Measurements from ENCODE around the gene OR1D2.
A peak's percentile ranks its signal among the peaks of the same experiment; 100 is the strongest.

Gene OR1D2

DNA sequence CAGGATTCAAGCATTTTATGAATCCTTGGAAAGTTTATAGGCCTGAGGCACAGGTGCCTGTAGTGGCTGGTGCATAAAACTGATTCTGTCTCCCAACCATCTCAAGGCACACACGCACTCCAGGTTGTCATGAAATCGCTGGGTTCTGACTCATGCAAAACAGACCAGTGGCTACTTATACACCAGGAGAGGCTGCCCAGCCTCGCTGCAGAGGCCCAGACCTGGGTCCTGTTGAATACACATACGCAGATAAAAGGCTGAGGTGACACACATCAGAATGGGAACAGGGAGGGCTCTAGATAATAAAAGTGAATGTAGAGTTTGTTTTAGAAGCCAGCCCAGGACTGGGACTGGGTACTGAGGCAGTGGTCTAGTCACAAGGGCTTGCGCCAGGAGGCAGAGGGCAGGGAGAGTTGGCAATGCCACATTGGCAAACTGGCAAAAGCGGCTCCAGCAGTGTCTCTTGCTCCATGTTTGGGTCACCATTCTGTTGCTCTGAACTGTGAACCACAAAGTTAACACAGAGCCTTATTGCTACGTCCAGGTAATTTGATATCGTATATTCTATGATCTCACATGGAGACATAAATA, 54.4 kb downstream of the OR1D2 start:
- TF ChIP-seq, protein P1, sequence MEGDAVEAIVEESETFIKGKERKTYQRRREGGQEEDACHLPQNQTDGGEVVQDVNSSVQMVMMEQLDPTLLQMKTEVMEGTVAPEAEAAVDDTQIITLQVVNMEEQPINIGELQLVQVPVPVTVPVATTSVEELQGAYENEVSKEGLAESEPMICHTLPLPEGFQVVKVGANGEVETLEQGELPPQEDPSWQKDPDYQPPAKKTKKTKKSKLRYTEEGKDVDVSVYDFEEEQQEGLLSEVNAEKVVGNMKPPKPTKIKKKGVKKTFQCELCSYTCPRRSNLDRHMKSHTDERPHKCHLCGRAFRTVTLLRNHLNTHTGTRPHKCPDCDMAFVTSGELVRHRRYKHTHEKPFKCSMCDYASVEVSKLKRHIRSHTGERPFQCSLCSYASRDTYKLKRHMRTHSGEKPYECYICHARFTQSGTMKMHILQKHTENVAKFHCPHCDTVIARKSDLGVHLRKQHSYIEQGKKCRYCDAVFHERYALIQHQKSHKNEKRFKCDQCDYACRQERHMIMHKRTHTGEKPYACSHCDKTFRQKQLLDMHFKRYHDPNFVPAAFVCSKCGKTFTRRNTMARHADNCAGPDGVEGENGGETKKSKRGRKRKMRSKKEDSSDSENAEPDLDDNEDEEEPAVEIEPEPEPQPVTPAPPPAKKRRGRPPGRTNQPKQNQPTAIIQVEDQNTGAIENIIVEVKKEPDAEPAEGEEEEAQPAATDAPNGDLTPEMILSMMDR (conservative IDR thresholded peaks at IDR 0.05; ENCODE audit: low read depth, low read length), result no peak
- no peak overlapping the region for H3K27ac ChIP-seq
- no peaks in the 10 kb centered on the region for H3K79me2 ChIP-seq (ENCODE audit: insufficient read depth, low read depth)
- no peaks in the 10 kb centered on the region for H3K4me1 ChIP-seq (ENCODE audit: low read depth, poor library complexity, severe bottlenecking)
- no peak overlapping the region for H3K4me3 ChIP-seq (IDR thresholded peaks at IDR 0.05; ENCODE audit: insufficient read depth, low read depth, low read length)
- H2AFZ ChIP-seq (ENCODE audit: low read depth), result no peak overlapping the region
- H3K9ac ChIP-seq, result no peak overlapping the region
- H4K20me1 ChIP-seq (ENCODE audit: insufficient read depth), result no peaks in the 10 kb centered on the region
- H3K36me3 ChIP-seq (ENCODE audit: insufficient read depth), result no peaks in the 10 kb centered on the region
- H3K27me3 ChIP-seq (ENCODE audit: insufficient read depth, low read depth), result no peaks in the 10 kb centered on the region
- no peak overlapping the region; the same call in 1 of the 2 replicates for H3K4me2 ChIP-seq

DNA sequence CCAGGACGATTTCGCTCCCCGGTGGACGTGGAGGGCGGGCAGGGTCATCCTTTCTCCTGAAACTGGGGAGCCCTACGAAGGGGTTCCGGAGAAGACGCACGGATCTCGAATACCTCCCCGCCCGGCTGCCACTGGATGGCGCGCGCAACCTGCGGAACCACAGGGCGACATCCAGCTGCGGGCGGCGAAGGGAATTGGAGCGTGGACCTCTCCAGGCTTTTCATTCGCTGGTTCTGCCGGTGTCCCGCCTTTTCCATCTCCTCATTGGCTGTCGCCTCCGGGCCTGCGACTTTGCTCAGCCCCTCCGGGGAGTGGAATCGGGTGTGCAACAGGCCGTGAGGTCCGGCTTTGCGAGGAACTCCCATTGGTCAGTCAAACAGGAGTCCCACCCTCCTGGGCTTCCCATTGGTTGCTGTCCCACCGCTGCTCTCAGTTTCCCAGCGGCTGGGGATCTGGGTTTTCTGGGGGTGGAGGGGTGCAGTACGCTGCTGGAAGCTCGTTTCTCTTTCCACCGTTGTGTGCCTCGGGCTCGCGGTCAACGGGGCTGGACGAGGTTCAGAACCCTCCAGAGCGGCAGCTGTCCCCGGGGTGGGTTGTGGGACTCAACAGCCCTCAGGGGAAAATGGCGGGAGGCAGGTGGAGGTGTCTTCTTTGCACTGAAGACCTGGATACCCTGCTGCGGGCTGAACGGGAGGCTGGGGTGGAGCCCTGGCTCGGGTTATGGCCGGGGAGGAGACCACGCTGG, 55.3 kb downstream of the OR1D2 start:
- TF ChIP-seq, protein P1 (conservative IDR thresholded peaks at IDR 0.05; ENCODE audit: low read depth, low read length), result peak; percentile 47
- Histone ChIP-seq H2AFZ (ENCODE audit: low read depth) (peak overlapping the region; percentile 85), H3K4me1 (ENCODE audit: low read depth, poor library complexity, severe bottlenecking) (no peaks in the 10 kb centered on the region), H3K27ac (no peak overlapping the region), H3K4me2 (peak overlapping the region; percentile 33; the same call in 1 of the 2 replicates), H3K36me3 (ENCODE audit: insufficient read depth) (no peaks in the 10 kb centered on the region), H3K9ac (no peak overlapping the region), H3K4me3 (IDR thresholded peaks at IDR 0.05; ENCODE audit: insufficient read depth, low read depth, low read length) (no peak overlapping the region), H3K27me3 (ENCODE audit: insufficient read depth, low read depth) (no peaks in the 10 kb centered on the region), H3K79me2 (ENCODE audit: insufficient read depth, low read depth) (no peaks in the 10 kb centered on the region), H4K20me1 (ENCODE audit: insufficient read depth) (no peaks in the 10 kb centered on the region)

DNA sequence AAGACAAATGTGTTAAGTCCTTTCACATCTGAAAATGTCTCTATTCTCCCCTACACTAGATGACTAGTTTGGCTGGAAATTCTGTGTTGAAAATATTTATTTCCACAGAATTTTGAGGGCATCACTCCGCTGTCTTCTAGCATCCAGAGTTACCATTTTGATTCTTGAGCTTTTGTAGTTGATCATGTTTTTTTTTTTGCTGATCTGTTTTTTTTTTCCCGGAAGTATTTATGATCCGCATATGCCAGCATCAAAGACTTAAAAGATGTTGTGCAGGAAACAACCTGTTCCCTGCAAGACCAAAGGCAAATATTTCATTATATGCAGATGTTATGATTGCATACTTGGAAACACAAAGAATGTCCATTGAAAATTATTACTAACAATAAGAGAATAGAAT, 57.5 kb downstream of the OR1D2 start:
- H3K27me3 ChIP-seq (ENCODE audit: insufficient read depth, low read depth), result no peaks in the 10 kb centered on the region
- no peaks in the 10 kb centered on the region for H3K79me2 ChIP-seq (ENCODE audit: insufficient read depth, low read depth)
- no peaks in the 10 kb centered on the region for H3K36me3 ChIP-seq (ENCODE audit: insufficient read depth)
- no peaks in the 10 kb centered on the region for H3K4me1 ChIP-seq (ENCODE audit: low read depth, poor library complexity, severe bottlenecking)
- no peak overlapping the region for H3K9ac ChIP-seq
- no peaks in the 10 kb centered on the region for H4K20me1 ChIP-seq (ENCODE audit: insufficient read depth)
- H3K4me3 ChIP-seq (IDR thresholded peaks at IDR 0.05; ENCODE audit: insufficient read depth, low read depth, low read length), result no peak overlapping the region
- H3K27ac ChIP-seq, result no peak overlapping the region
- no peak overlapping the region for H3K4me2 ChIP-seq
- TF ChIP-seq, protein P1 (conservative IDR thresholded peaks at IDR 0.05; ENCODE audit: low read depth, low read length), result no peak
- H2AFZ ChIP-seq (ENCODE audit: low read depth), result no peak overlapping the region

DNA sequence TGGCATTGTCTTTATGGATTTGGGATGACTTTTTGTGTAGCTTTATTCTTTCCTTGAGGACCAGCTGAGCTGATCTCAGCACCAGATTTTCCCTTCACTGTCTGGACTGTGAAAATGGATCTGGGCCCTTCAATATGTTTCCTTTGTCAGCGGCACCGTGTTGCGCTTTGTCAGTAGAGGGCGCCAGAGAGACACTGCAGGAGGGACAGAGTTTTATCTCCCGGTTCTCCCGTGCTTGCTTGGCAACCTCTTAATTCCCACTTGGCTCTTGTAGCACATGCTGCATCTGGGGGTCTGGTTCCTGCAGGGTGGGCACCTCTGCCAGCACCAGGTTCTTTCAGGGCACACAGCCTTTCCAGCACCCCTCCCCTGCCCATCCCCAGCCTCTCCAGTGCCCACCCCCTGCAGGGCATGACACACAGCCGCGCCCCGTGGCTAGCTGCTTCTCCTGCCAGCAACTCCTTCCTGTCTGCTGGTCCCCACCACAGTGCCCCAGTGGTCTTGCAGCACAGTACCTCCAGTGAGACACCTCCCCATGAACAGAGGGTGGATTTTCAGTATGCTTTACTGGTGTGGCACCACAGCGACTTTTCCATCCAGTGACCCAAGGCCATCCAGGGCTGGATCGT, 60.4 kb downstream of the OR1D2 start:
- Histone ChIP-seq H3K36me3 (ENCODE audit: insufficient read depth) (no peaks in the 10 kb centered on the region), H2AFZ (ENCODE audit: low read depth) (no peak overlapping the region), H3K79me2 (ENCODE audit: insufficient read depth, low read depth) (no peaks in the 10 kb centered on the region), H4K20me1 (ENCODE audit: insufficient read depth) (no peaks in the 10 kb centered on the region), H3K27ac (no peak overlapping the region), H3K4me3 (IDR thresholded peaks at IDR 0.05; ENCODE audit: insufficient read depth, low read depth, low read length) (no peak overlapping the region), H3K27me3 (ENCODE audit: insufficient read depth, low read depth) (no peaks in the 10 kb centered on the region), H3K4me1 (ENCODE audit: low read depth, poor library complexity, severe bottlenecking) (no peaks in the 10 kb centered on the region), H3K4me2 (no peak overlapping the region), H3K9ac (no peak overlapping the region)
- TF ChIP-seq, protein P1 (conservative IDR thresholded peaks at IDR 0.05; ENCODE audit: low read depth, low read length), result peak; percentile 43; the same call in 1 of the 2 replicates

Data from KMS-11 (cell line).